SK-N-SH (cell line): Measurements from ENCODE around the gene AOAH. TPM values are rescaled to one million over a fixed set of nuclear protein-coding genes. Genes with fewer than 3 reads are reported as not detected.

ENCODE experiments used
- CTCF ChIA-PET: fragments of 300-600, 350-600 bp; formaldehyde crosslinking; extraction: SDS; loops from one replicate; lab custom pipeline; 2021; lab: Yijun Ruan, JAX
- POLR2A ChIA-PET: fragments of 350-600 bp; sonication (Branson Sonifier 250); formaldehyde crosslinking; extraction: SDS; loops from one replicate; lab custom pipeline; 2020; ENCODE audit warnings: antibody characterized with exemption, inconsistent platforms; lab: Yijun Ruan, JAX
- DNase-seq: peaks from one replicate; pipeline ENCODE4 v3.0.0; 2012
- H2AFZ ChIP-seq: fragments of 200-600 bp; sonication (generic); 2 replicates; pipeline ENCODE4 v1.8.1; 2016; ENCODE audit warnings: antibody characterized with exemption, mild to moderate bottlenecking, low read depth
- H3F3A ChIP-seq: fragments of 200-600 bp; sonication (generic); replicated peaks from 2 replicates; pipeline ENCODE3; 2016; ENCODE audit warnings: antibody characterized with exemption, mild to moderate bottlenecking; ENCODE audit not compliant: insufficient read depth
- H3K27ac ChIP-seq, 2 experiments: fragments of 200-500 bp in 1 of 2; fragments of 200-600 bp in 1 of 2; sonication (Bioruptor generic) in 1 of 2; sonication (generic), shearing (Covaris generic) in 1 of 2; 2 replicates each; pipeline versions ENCODE4 v1.5.1 to v1.6.1; 2014 to 2016; ENCODE audit warnings: low read depth in 2 of 2, inconsistent platforms in 1 of 2, low read length in 1 of 2, mild to moderate bottlenecking in 1 of 2, mixed read lengths in 1 of 2
- H3K27me3 ChIP-seq: fragments of 200-600 bp; sonication (generic), shearing (Covaris generic); 2 replicates; pipeline ENCODE4 v1.6.1; 2016; ENCODE audit warnings: mixed run types; ENCODE audit not compliant: insufficient read depth
- H3K36me3 ChIP-seq, 2 experiments: fragments of 200-500 bp in 1 of 2; fragments of 200-600 bp in 1 of 2; sonication (Bioruptor generic) in 1 of 2; sonication (generic) in 1 of 2; replicated peaks in 1 of 2; 2 replicates each; pipeline versions ENCODE3 to v1.5.1; 2014 to 2016; ENCODE audit warnings: low read length in 1 of 2, mild to moderate bottlenecking in 1 of 2; ENCODE audit not compliant: insufficient read depth in 2 of 2, control insufficient read depth in 1 of 2
- H3K4me1 ChIP-seq, 2 experiments: fragments of 200-500 bp in 1 of 2; fragments of 200-600 bp in 1 of 2; sonication (Bioruptor generic) in 1 of 2; sonication (generic), shearing (Covaris generic) in 1 of 2; 2 replicates each; pipeline versions ENCODE4 v1.5.1 to v1.6.1; 2014 to 2016; ENCODE audit warnings: low read depth in 1 of 2, low read length in 1 of 2, mixed run types in 1 of 2; ENCODE audit not compliant: insufficient read depth in 2 of 2, control insufficient read depth in 1 of 2
- H3K4me2 ChIP-seq: fragments of 200-600 bp; sonication (generic), shearing (Covaris generic); 2 replicates; pipeline ENCODE4 v1.6.1; 2017; ENCODE audit warnings: mixed run types
- H3K4me3 ChIP-seq, 2 experiments: fragments of 200-500 bp in 1 of 2; fragments of 200-600 bp in 1 of 2; sonication (Bioruptor generic) in 1 of 2; sonication (generic), shearing (Covaris generic) in 1 of 2; 2 replicates each; pipeline versions ENCODE4 v1.5.1 to v1.8.1; 2014 to 2016; ENCODE audit warnings: low read depth in 2 of 2, inconsistent platforms in 1 of 2, low read length in 1 of 2, mild to moderate bottlenecking in 1 of 2, mixed read lengths in 1 of 2, moderate library complexity in 1 of 2
- H3K79me2 ChIP-seq: fragments of 200-600 bp; sonication (generic); 2 replicates; pipeline ENCODE4 v1.8.1; 2017; ENCODE audit warnings: mild to moderate bottlenecking; ENCODE audit not compliant: insufficient read depth
- H3K9ac ChIP-seq: fragments of 200-600 bp; sonication (generic); 2 replicates; pipeline ENCODE4 v1.6.1; 2017; ENCODE audit warnings: mixed run types
- H3K9me2 ChIP-seq: fragments of 200-600 bp; sonication (generic); 2 replicates; pipeline ENCODE4 v1.6.1; 2017; ENCODE audit warnings: mixed run types
- H3K9me3 ChIP-seq: fragments of 200-600 bp; sonication (generic); 2 replicates; pipeline ENCODE4 v1.6.1; 2017; ENCODE audit warnings: mixed run types, mild to moderate bottlenecking, moderate library complexity
- H4K20me1 ChIP-seq: fragments of 200-600 bp; sonication (generic); 2 replicates; pipeline ENCODE4 v1.6.1; 2017; ENCODE audit warnings: mild to moderate bottlenecking, mixed run types; ENCODE audit not compliant: insufficient read depth
- FOSL2 ChIP-seq: IDR thresholded peaks from 2 replicates; pipeline ENCODE4 v1.4.0; 2012; ENCODE audit warnings: low read depth, mild to moderate bottlenecking, moderate library complexity, borderline replicate concordance
- FOXJ3 ChIP-seq: sonication (generic); formaldehyde crosslinking; IDR thresholded peaks from 2 replicates; pipeline ENCODE4 v1.5.1; 2020; ENCODE audit warnings: mild to moderate bottlenecking, missing genetic modification reagents
- GABPA ChIP-seq: IDR thresholded peaks from 2 replicates; pipeline ENCODE4 v1.4.0; 2012; ENCODE audit warnings: low read depth, mild to moderate bottlenecking
- MAX ChIP-seq: IDR thresholded peaks from 2 replicates; pipeline ENCODE4 v1.4.0; 2012; ENCODE audit warnings: low read depth
- MEF2A ChIP-seq: IDR thresholded peaks from 2 replicates; pipeline ENCODE4 v1.4.0; 2012; ENCODE audit warnings: low read depth, borderline replicate concordance
- MXI1 ChIP-seq: IDR thresholded peaks from 2 replicates; pipeline ENCODE4 v1.6.1; 2012; ENCODE audit warnings: mild to moderate bottlenecking, low read depth, low read length, improper control_type of control experiment
- POLR2AphosphoS5 ChIP-seq: IDR thresholded peaks from 2 replicates; pipeline ENCODE4 v1.6.1; 2012; ENCODE audit warnings: low read depth, low read length
- RAD21 ChIP-seq: IDR thresholded peaks from 2 replicates; pipeline ENCODE4 v1.6.1; 2012; ENCODE audit warnings: mild to moderate bottlenecking, low read length
- RCOR1 ChIP-seq: fragments of 150-350 bp; IDR thresholded peaks from 2 replicates; pipeline ENCODE4 v1.6.1; 2017; ENCODE audit warnings: antibody characterized with exemption, low read length
- REST ChIP-seq: IDR thresholded peaks from 2 replicates; pipeline ENCODE4 v1.6.1; 2012; ENCODE audit warnings: mild to moderate bottlenecking, low read depth, low read length, moderate library complexity
- RFX5 ChIP-seq: IDR thresholded peaks from 2 replicates; pipeline ENCODE4 v1.6.1; 2012; ENCODE audit warnings: mild to moderate bottlenecking, improper control_type of control experiment, low read length
- RXRA ChIP-seq: IDR thresholded peaks from 2 replicates; pipeline ENCODE4 v1.4.0; 2012; ENCODE audit warnings: low read depth, mild to moderate bottlenecking, borderline replicate concordance
- SIN3A ChIP-seq: IDR thresholded peaks from 2 replicates; pipeline ENCODE4 v1.6.1; 2012; ENCODE audit warnings: low read depth, mild to moderate bottlenecking, low read length, moderate library complexity, borderline replicate concordance
- SMC3 ChIP-seq: IDR thresholded peaks from 2 replicates; pipeline ENCODE4 v1.6.1; 2012; ENCODE audit warnings: low read depth, low read length, improper control_type of control experiment
- TAF1 ChIP-seq: IDR thresholded peaks from 2 replicates; pipeline ENCODE4 v1.6.1; 2012; ENCODE audit warnings: low read depth, mild to moderate bottlenecking, low read length, moderate library complexity, borderline replicate concordance
- ZBTB33 ChIP-seq: IDR thresholded peaks from 2 replicates; pipeline ENCODE4 v1.4.0; 2012; ENCODE audit warnings: low read depth, borderline replicate concordance
- WGBS: methylation state at CpG from one replicate; pipeline ENCODE4 v1.1.6; 2017; ENCODE audit warnings: low lambda C conversion rate; 5-methylcytosine and 5-hydroxymethylcytosine counted together
- polyA plus RNA-seq, 3 experiments: library from polyadenylated mRNA; depleted of rRNA; stranded (reverse); fragments of >200 nt; gene quantifications; 2 replicates each; pipeline ENCODE4 v1.2.3, GENCODE V29; 2012

The AOAH gene
- polyA plus RNA-seq, 1 of the 3 experiments (the other 2 are of a cell fraction) = not detected

- 74% methylated on average over 7 of the region's 7 CpGs for WGBS
- CTCF ChIA-PET = interaction anchor here (1.2 kb wide), 1 partner anchor 12 kb away, joined by 4 read pairs; no protein-coding TSS in a partner anchor
- POLR2A ChIA-PET = no interaction called here
These were observed 121.1 kb downstream of the AOAH start for GRCh38 chr7:36602934-36603887.

GRCh38 chr7:36602511-36602910 lies 121.8 kb downstream of the AOAH start:
- H3K27me3 ChIP-seq = no peaks in the 10 kb centered on the region
- H3F3A ChIP-seq = no peaks in the 10 kb centered on the region
- CTCF ChIA-PET = interaction anchor here (1.9 kb wide), 1 partner anchor 115 kb away, joined by 7 read pairs; no protein-coding TSS in a partner anchor
- no peaks in the 10 kb centered on the region for H3K36me3 ChIP-seq
- peaks cover 0 to 13% of the 10 kb centered on the region in 2 experiments; a peak in 1 of 4 replicates for H3K4me1 ChIP-seq
- no peaks in the 10 kb centered on the region for H3K9me3 ChIP-seq
- DNase-seq = no peak
- H3K79me2 ChIP-seq = no peaks in the 10 kb centered on the region
- TF ChIP-seq FOSL2 (no peak), RCOR1 (no peak), REST (no peak), SMC3 (no peak), RAD21 (no peak), MAX (no peak), TAF1 (no peak), FOXJ3 (CRISPR knock-in tag) (no peak), RFX5 (no peak), MEF2A (no peak)
- TF ChIP-seq, all 33 proteins: peak for 0
- H2AFZ ChIP-seq = no peak overlapping the region
- H4K20me1 ChIP-seq = no peaks in the 10 kb centered on the region
- WGBS = 55% methylated on average over 3 of the region's 3 CpGs
- H3K9me2 ChIP-seq = no peaks in the 10 kb centered on the region
- no peak overlapping the region for H3K9ac ChIP-seq
- H3K27ac ChIP-seq = no peak overlapping the region
- H3K4me2 ChIP-seq = no peak overlapping the region
- POLR2A ChIA-PET = no interaction called here
- H3K4me3 ChIP-seq = no peak overlapping the region

More at GRCh38 chr7:36602934-36603887, 121.1 kb downstream of the AOAH start:
- Histone ChIP-seq H3K27ac (no peak overlapping the region), H3K4me1 (peaks cover 0 to 17% of the 10 kb centered on the region in 2 experiments; a peak in 1 of 4 replicates), H2AFZ (no peak overlapping the region), H3K4me3 (no peak overlapping the region), H4K20me1 (no peaks in the 10 kb centered on the region), H3K27me3 (no peaks in the 10 kb centered on the region; the same call in 1 of the 2 replicates), H3K9me3 (no peaks in the 10 kb centered on the region), H3F3A (no peaks in the 10 kb centered on the region), H3K4me2 (no peak overlapping the region), H3K9me2 (no peaks in the 10 kb centered on the region), H3K36me3 (no peaks in the 10 kb centered on the region), H3K79me2 (no peaks in the 10 kb centered on the region), H3K9ac (no peak overlapping the region)
- TF ChIP-seq RCOR1 (no peak), RXRA (no peak), ZBTB33 (no peak), MXI1 (no peak), SIN3A (no peak), RAD21 (no peak), GABPA (no peak), POLR2AphosphoS5 (no peak)
- DNase-seq = no peak
